Panc1 (cell line): ENCODE data around the gene SLC6A13.
"Not testable (repeated sequence)": the region's sequence is repeated elsewhere in the genome, so short reads cannot be mapped to it uniquely, and the experiment has no call there.

Experiments used
- CTCF ChIP-seq: fragments of 450-650 bp; IDR thresholded peaks from 2 replicates; pipeline ENCODE4 v1.5.1; 2017; ENCODE audit warnings: mild to moderate bottlenecking
- POLR2AphosphoS5 ChIP-seq: IDR thresholded peaks from 2 replicates; pipeline ENCODE4 v1.6.1; 2012; ENCODE audit warnings: mild to moderate bottlenecking, low read depth, low read length, moderate library complexity

- TF ChIP-seq CTCF, POLR2AphosphoS5: not testable (repeated sequence)
Observed at GRCh38 chr12:300166-300565, 37.5 kb upstream of the SLC6A13 start.
